IgD-negative memory B cell (primary cell): ENCODE results near the gene HSPA9. TPM values are rescaled to one million over a fixed set of nuclear protein-coding genes. Genes with fewer than 3 reads are reported as not detected.

Experiments
- H3K27ac Mint-ChIP-seq, 3 donors: one replicate each; pipeline ENCODE4 v1.8.0; 2020 to 2022; ENCODE audit warnings: mild to moderate bottlenecking in 3 of 3, mixed read lengths in 3 of 3, moderate library complexity in 1 of 3
- H3K27me3 Mint-ChIP-seq: one replicate; pipeline ENCODE4 v1.8.0; 2021; ENCODE audit warnings: mixed read lengths
- H3K36me3 Mint-ChIP-seq: one replicate; pipeline ENCODE4 v1.8.0; 2020; ENCODE audit warnings: mild to moderate bottlenecking, mixed read lengths
- H3K4me1 Mint-ChIP-seq, 3 donors: one replicate each; pipeline ENCODE4 v1.8.0; 2020 to 2022; ENCODE audit warnings: mixed read lengths in 3 of 3, mild to moderate bottlenecking in 1 of 3
- H3K4me3 Mint-ChIP-seq, 4 donors: one replicate each; pipeline ENCODE4 v1.8.0; 2020 to 2022; ENCODE audit warnings: mild to moderate bottlenecking in 4 of 4, mixed read lengths in 4 of 4, moderate library complexity in 3 of 4
- H3K9me3 Mint-ChIP-seq, 3 donors: one replicate each; pipeline ENCODE4 v1.8.0; 2020 to 2021; ENCODE audit warnings: mixed read lengths in 3 of 3, mild to moderate bottlenecking in 1 of 3
- polyA plus RNA-seq: library from polyadenylated mRNA; unstranded; fragments of 300-500 nt; fragmentation: Illumina TruSeq; gene quantifications from one replicate; pipeline ENCODE4 v1.2.3, GENCODE V29; 2021

Gene HSPA9
- polyA plus RNA-seq, 1 donor from 2014 or later = 126 TPM

DNA sequence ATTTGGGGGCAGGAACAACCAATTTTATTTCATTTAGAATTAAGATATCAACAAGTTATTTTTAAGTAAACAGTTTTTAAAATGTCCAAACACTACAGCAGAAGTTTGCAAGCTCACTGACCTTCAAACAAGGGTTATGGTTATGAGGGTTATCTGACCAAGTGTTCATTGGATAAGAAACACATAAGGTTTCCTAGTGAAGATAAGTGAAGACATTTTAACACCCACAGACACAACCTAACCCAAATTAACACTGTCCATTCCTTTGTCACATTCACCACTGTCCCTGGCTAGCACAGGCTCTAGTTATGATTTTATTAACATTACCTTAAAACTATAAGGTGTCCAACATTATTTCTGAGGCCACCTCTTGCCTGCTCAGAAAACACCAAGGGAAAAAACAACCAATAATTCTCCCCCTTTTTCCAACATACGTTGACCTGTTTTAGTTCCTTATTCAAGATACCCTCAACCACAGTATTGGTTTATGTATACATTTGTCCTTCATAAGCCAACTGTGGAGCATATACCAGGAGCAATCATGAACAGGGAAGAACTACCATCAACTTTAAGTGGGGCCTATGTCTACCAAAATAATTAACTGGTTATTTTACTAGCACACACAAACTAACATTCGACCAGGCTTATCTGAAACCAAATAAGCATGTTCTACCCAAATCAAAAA is 36.1 kb downstream of the HSPA9 start:
- H3K4me1 Mint-ChIP-seq = peaks cover 37 to 64% (median 50%) of the 10 kb centered on the region in 3 donors
- peak overlapping the region in 2 of 3 donors; percentile 41 to 53 for H3K27ac Mint-ChIP-seq
- no peaks in the 10 kb centered on the region for H3K27me3 Mint-ChIP-seq
- no peaks in the 10 kb centered on the region for H3K9me3 Mint-ChIP-seq
- H3K4me3 Mint-ChIP-seq = peak overlapping the region in 1 of 4 donors; percentile 44
- H3K36me3 Mint-ChIP-seq = peaks cover 2% of the 10 kb centered on the region

DNA sequence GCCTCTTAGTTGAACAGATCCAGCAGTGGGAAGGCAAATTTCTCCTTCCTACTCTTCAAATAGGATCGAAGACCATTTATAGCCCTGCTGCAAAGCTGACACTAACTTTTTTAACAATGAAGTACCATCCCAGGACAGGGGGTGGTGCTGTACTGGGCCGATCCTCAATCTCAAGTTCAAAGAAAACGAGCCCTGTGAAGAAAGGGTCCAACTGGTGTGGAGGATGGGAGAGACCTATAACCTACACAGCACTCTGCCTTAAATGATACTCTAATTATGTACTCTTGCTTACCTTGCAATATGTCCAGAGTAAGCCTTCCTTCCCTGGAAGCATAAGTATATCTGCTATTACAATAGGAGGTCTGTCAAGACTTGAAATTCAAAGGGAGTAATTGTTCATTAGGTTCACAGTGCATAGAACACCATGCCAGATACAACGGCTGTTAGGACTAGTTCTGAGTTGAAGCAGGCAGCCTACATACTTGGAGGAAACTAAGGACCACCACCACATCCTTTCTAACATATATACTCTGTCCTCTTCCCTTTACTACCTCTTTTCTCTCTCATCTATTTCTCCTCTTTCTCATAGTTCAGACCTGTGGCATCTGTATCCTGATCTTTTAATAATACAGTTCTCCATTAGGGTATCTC is 38.4 kb downstream of the HSPA9 start:
- peak overlapping the region in 1 of 3 donors; percentile 39 for H3K27ac Mint-ChIP-seq
- no peaks in the 10 kb centered on the region for H3K27me3 Mint-ChIP-seq
- peaks cover 2% of the 10 kb centered on the region for H3K36me3 Mint-ChIP-seq
- H3K4me1 Mint-ChIP-seq = peaks cover 45 to 68% (median 54%) of the 10 kb centered on the region in 3 donors
- H3K9me3 Mint-ChIP-seq = no peaks in the 10 kb centered on the region
- peak overlapping the region in 1 of 4 donors; percentile 53 for H3K4me3 Mint-ChIP-seq

DNA sequence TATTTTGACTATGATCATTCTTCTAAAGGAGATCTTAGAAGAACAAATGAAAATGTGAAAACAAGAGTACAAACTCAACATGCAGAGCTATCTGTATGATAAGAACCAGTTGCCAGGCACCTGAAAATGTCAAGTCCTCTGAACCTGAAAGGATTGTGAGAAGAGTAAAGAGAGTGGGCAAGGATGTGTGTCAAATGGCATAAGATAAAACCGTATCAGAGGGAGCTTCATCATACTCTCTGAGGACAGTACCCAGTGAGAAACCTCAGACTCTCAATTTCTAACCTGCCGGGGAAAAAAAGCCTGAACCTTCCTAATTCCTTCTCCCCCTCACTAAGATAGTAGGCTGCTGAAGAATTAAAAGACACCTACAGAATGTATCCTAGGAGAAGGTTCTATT is 39.0 kb downstream of the HSPA9 start:
- H3K36me3 Mint-ChIP-seq = peaks cover 2% of the 10 kb centered on the region

GRCh38 chr5:138533973-138534941 is 40.9 kb downstream of the HSPA9 start:
- H3K27ac Mint-ChIP-seq = peak overlapping the region in 1 of 3 donors; percentile 2
- H3K4me3 Mint-ChIP-seq = peak overlapping the region in 1 of 4 donors; percentile 20
- peaks cover 33 to 55% (median 38%) of the 10 kb centered on the region in 3 donors for H3K4me1 Mint-ChIP-seq
- peaks cover 2% of the 10 kb centered on the region for H3K36me3 Mint-ChIP-seq
- no peaks in the 10 kb centered on the region for H3K27me3 Mint-ChIP-seq
- no peaks in the 10 kb centered on the region for H3K9me3 Mint-ChIP-seq

More for the DNA sequence above, 39.0 kb downstream of the HSPA9 start:
- H3K27ac Mint-ChIP-seq = peak overlapping the region in 2 of 3 donors; percentile 14 to 39
- H3K9me3 Mint-ChIP-seq = no peaks in the 10 kb centered on the region
- H3K4me3 Mint-ChIP-seq = peak overlapping the region in 1 of 4 donors; percentile 53
- H3K27me3 Mint-ChIP-seq = no peaks in the 10 kb centered on the region
- peaks cover 40 to 65% (median 51%) of the 10 kb centered on the region in 3 donors for H3K4me1 Mint-ChIP-seq

DNA sequence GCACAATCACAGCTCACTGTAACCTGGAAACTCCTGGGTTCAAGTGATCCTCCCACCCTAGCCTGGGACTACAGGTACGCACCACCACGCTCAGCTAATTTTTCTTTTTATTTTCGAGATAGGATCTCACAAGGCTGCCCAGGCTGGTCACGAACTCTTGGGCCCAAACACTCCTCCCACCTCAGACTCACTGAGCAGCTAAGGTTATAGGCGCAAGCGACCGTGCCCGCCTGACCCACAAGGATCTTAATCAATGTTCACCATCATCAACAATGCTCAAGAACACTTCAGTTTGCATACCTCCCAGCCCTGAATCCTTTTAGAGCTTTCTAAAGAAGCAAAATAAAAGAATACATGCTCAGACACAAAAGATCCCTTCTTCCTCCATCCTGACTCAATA is 45.4 kb downstream of the HSPA9 start:
- H3K9me3 Mint-ChIP-seq = no peaks in the 10 kb centered on the region
- no peak overlapping the region for H3K27ac Mint-ChIP-seq
- peaks cover 26 to 51% (median 29%) of the 10 kb centered on the region in 3 donors for H3K4me1 Mint-ChIP-seq
- no peaks in the 10 kb centered on the region for H3K27me3 Mint-ChIP-seq
- H3K4me3 Mint-ChIP-seq = no peak overlapping the region
- no peaks in the 10 kb centered on the region for H3K36me3 Mint-ChIP-seq

DNA sequence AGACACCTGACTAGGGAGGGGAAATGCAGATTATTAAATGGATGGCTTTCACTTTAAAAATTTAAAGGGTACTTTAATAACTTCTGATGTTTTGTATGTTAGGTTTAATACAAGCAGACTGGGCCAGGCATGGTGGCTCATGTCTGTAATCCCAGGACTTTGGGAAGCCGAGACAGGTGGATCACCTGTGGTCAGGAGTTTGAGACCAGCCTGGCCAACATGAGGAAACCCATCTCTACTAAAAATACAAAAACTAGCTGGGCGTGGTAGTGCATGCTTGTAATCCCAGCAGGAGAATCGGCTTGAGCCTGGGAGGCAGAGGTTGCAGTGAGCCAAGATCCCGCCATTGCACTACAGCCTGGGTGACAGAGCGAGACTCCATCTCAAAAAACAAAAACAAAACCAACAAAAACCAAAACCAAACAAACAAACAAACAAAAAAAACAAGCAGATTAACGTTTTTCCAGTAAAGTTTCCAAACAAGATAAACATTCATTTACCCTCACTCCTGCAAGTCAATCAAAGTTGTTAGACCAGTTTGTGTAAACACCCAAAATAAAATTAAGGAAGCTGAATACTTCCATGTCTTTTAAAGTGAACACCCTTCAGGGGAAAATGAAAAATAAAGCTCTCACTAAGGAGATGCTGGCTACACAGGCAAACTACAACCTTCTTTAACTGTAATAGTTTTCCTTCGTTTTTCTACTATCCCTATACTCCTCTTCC is 46.3 kb downstream of the HSPA9 start:
- no peaks in the 10 kb centered on the region for H3K36me3 Mint-ChIP-seq
- H3K9me3 Mint-ChIP-seq = no peaks in the 10 kb centered on the region
- H3K27ac Mint-ChIP-seq = no peak overlapping the region
- H3K4me1 Mint-ChIP-seq = peaks cover 26 to 43% (median 30%) of the 10 kb centered on the region in 3 donors
- no peak overlapping the region for H3K4me3 Mint-ChIP-seq
- no peaks in the 10 kb centered on the region for H3K27me3 Mint-ChIP-seq

- no peak overlapping the region for H3K4me3 Mint-ChIP-seq
- H3K9me3 Mint-ChIP-seq = no peaks in the 10 kb centered on the region
- H3K27me3 Mint-ChIP-seq = no peaks in the 10 kb centered on the region
- peak overlapping the region in 1 of 3 donors; percentile 28 for H3K27ac Mint-ChIP-seq
- H3K36me3 Mint-ChIP-seq = no peaks in the 10 kb centered on the region
- H3K4me1 Mint-ChIP-seq = peaks cover 23 to 40% (median 29%) of the 10 kb centered on the region in 3 donors
These were observed 47.0 kb downstream of the HSPA9 start for GRCh38 chr5:138528208-138528607.

GRCh38 chr5:138527170-138527569 is 48.0 kb downstream of the HSPA9 start:
- peaks cover 25 to 36% (median 26%) of the 10 kb centered on the region in 3 donors for H3K4me1 Mint-ChIP-seq
- no peaks in the 10 kb centered on the region for H3K36me3 Mint-ChIP-seq
- no peak overlapping the region for H3K4me3 Mint-ChIP-seq
- peak overlapping the region in 2 of 3 donors; percentile 13 to 59 for H3K27ac Mint-ChIP-seq
- H3K9me3 Mint-ChIP-seq = no peaks in the 10 kb centered on the region
- H3K27me3 Mint-ChIP-seq = no peaks in the 10 kb centered on the region

DNA sequence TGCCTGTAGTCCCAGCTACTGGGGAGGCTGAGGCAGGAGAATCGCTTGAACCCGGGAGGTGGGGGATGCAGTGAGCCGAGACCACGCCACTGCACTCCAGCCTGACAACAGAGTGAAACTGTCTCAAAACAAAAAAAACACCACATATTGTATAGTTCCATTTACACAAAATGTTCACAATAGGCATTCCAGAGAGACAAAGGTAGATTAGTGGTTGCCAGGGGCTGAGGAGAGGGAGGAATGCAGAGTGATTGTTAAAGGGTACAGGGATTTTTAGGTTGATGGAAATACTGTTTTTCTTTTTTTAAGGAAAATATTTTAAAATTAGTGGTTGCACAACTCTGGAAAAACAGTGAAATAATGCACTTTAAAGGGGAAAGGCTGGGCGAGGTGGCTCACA is 51.8 kb downstream of the HSPA9 start:
- no peaks in the 10 kb centered on the region for H3K27me3 Mint-ChIP-seq
- no peak overlapping the region for H3K4me3 Mint-ChIP-seq
- no peaks in the 10 kb centered on the region for H3K9me3 Mint-ChIP-seq
- H3K36me3 Mint-ChIP-seq = no peaks in the 10 kb centered on the region
- peak overlapping the region in 2 of 3 donors; percentile 23 to 56 for H3K27ac Mint-ChIP-seq
- H3K4me1 Mint-ChIP-seq = peaks cover 19 to 27% (median 24%) of the 10 kb centered on the region in 3 donors

DNA sequence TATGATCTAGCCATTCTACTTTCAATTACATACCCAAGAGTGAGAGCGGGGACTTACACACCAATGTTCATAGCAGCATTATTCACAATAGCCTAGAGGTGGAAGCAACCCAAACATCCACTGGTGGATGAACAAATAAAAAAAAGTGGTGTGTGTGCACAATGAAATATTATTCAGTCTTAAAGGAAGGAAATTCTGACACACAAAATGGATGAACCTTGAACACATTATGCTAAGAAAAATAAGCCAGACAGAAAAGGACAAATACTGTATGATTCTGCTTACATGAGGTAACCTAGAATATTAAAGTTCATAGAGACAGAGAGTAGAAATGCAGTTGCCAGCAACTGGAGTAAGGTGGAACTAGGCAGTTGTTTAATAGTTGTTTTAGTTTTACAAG is 54.2 kb downstream of the HSPA9 start:
- no peak overlapping the region for H3K4me3 Mint-ChIP-seq
- H3K27ac Mint-ChIP-seq = no peak overlapping the region
- H3K9me3 Mint-ChIP-seq = no peaks in the 10 kb centered on the region
- H3K27me3 Mint-ChIP-seq = no peaks in the 10 kb centered on the region
- H3K4me1 Mint-ChIP-seq = peaks cover 12 to 21% (median 13%) of the 10 kb centered on the region in 3 donors
- H3K36me3 Mint-ChIP-seq = no peaks in the 10 kb centered on the region

DNA sequence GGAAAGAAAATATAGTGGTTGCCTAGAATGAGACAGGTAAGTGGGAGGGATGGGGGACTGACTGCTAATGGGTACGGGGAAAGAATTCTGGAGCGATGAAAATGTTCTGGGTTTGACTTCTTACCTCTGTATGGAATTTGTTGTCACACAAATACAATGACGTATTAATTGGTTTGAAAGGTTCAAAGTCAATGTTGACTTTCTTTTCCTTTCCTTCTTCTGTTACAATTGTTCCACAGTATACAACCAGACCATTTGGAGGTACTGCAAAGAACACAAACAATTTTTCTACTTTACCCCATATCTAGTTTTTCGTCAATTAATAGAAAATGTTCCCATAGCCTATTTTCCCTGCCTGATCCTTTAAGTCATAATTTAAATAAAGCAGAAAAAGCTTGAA is 57.8 kb downstream of the HSPA9 start:
- no peak overlapping the region for H3K27ac Mint-ChIP-seq
- H3K4me3 Mint-ChIP-seq = no peak overlapping the region
- H3K4me1 Mint-ChIP-seq = peaks cover 6 to 11% (median 7%) of the 10 kb centered on the region in 3 donors
- no peaks in the 10 kb centered on the region for H3K9me3 Mint-ChIP-seq
- H3K36me3 Mint-ChIP-seq = no peaks in the 10 kb centered on the region
- H3K27me3 Mint-ChIP-seq = no peaks in the 10 kb centered on the region

DNA sequence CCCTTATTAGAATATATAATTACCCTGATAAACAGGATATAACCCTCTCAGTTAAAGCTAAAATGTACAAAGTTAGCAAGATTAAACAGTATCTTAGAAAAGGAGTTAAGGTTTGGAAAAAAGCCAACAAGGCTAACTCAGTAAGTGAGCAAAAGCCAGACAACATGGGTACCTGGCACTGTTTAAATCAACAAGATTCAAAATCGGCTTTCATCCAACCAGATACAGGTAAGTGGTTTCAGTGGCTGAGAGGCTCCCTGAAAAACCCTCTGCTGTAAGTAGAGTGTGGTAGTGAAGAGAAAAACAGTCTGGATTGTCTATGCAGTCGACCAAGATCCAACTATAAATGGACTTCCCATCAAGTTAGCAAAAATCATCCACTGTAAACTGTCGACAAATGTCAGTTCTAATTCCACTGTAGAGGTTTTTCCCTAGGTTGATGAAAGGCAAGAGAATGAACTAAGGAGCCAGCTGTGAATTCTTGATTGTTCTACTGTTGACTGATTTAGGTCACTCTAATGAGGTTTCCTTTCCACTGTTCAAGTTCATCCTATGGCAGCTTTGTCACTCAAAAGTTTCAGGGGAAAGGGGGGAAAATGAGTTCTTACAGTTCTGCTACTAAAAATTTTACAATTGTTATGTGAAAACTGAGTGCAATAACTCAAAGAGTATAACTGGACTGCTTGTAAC is 59.5 kb downstream of the HSPA9 start:
- no peak overlapping the region for H3K27ac Mint-ChIP-seq
- no peaks in the 10 kb centered on the region for H3K27me3 Mint-ChIP-seq
- no peak overlapping the region for H3K4me3 Mint-ChIP-seq
- peaks cover 0 to 6% (median 1%) of the 10 kb centered on the region in 3 donors for H3K4me1 Mint-ChIP-seq
- no peaks in the 10 kb centered on the region for H3K36me3 Mint-ChIP-seq
- H3K9me3 Mint-ChIP-seq = no peaks in the 10 kb centered on the region

- Mint-ChIP-seq H3K27ac (no peak overlapping the region), H3K36me3 (no peaks in the 10 kb centered on the region), H3K4me3 (no peak overlapping the region), H3K9me3 (no peaks in the 10 kb centered on the region), H3K27me3 (no peaks in the 10 kb centered on the region), H3K4me1 (peaks cover 0 to 3% (median 0%) of the 10 kb centered on the region in 3 donors)
These were observed 61.2 kb downstream of the HSPA9 start for GRCh38 chr5:138514021-138514420.

- Mint-ChIP-seq H3K4me1 (no peaks in the 10 kb centered on the region), H3K27ac (peak overlapping the region in 1 of 3 donors; percentile 76), H3K27me3 (no peaks in the 10 kb centered on the region), H3K4me3 (no peak overlapping the region), H3K36me3 (no peaks in the 10 kb centered on the region), H3K9me3 (no peaks in the 10 kb centered on the region)
These were observed 66.2 kb downstream of the HSPA9 start for GRCh38 chr5:138508958-138509357.
